MCF 10A (cell line): ENCODE data around the gene DTX1. TPM values are rescaled to one million over a fixed set of nuclear protein-coding genes. Genes with fewer than 3 reads are reported as not detected.

ENCODE experiments used
- BruUV-seq: library from RNA; stranded (reverse); fragments of 400-500 nt; replicated peaks from 2 replicates; lab custom pipeline; 2021; lab: Mats Ljungman, UMichigan
- CTCF ChIA-PET: fragments of 300-600 bp; sonication (Branson Sonifier 250); formaldehyde crosslinking; extraction: SDS; loops from one replicate; lab custom pipeline; 2021; ENCODE audit warnings: antibody characterized with exemption, inconsistent platforms; lab: Yijun Ruan, JAX
- POLR2A ChIA-PET: fragments of 300-600, 350-650 bp; sonication (Branson Sonifier 250); formaldehyde crosslinking; extraction: SDS; loops from one replicate; lab custom pipeline; 2020; ENCODE audit warnings: antibody characterized with exemption, inconsistent platforms; lab: Yijun Ruan, JAX
- DNase-seq: peaks from one replicate; pipeline ENCODE4 v3.0.0-alpha.2; 2018; ENCODE audit not compliant: unreplicated experiment
- H3K27ac Mint-ChIP-seq: one replicate; pipeline ENCODE4 v1.8.0; 2022; ENCODE audit warnings: mild to moderate bottlenecking, low read depth, mixed read lengths; ENCODE audit not compliant: unreplicated experiment
- H3K27me3 Mint-ChIP-seq: one replicate; pipeline ENCODE4 v1.8.0; 2022; ENCODE audit warnings: mixed read lengths; ENCODE audit not compliant: insufficient read depth, unreplicated experiment
- H3K36me3 Mint-ChIP-seq: one replicate; pipeline ENCODE4 v1.8.0; 2022; ENCODE audit warnings: mild to moderate bottlenecking, moderate library complexity, mixed read lengths; ENCODE audit not compliant: insufficient read depth, unreplicated experiment
- H3K4me1 Mint-ChIP-seq: one replicate; pipeline ENCODE4 v1.8.0; 2022; ENCODE audit warnings: mixed read lengths; ENCODE audit not compliant: insufficient read depth, unreplicated experiment
- H3K4me3 Mint-ChIP-seq: one replicate; pipeline ENCODE4 v1.8.0; 2022; ENCODE audit warnings: mild to moderate bottlenecking, moderate library complexity, mixed read lengths; ENCODE audit not compliant: unreplicated experiment
- H3K9me3 Mint-ChIP-seq: one replicate; pipeline ENCODE4 v1.8.0; 2022; ENCODE audit warnings: mixed read lengths; ENCODE audit not compliant: unreplicated experiment
- CTCF ChIP-seq: fragments of 200-600 bp; IDR thresholded peaks from one replicate; pipeline ENCODE4 v1.8.0; 2022; ENCODE audit warnings: antibody characterized with exemption, mild to moderate bottlenecking; ENCODE audit not compliant: unreplicated experiment
- intact Hi-C: fragments of 100-400 bp; cut with micrococcal nuclease; formaldehyde crosslinking; loops from 2 replicates; pipeline ENCODE4 v1.14.1; 2022
- total RNA-seq: library from RNA; stranded (reverse); gene quantifications from 2 replicates; pipeline ENCODE4 v1.2.3, GENCODE V29; 2022

Gene DTX1
- total RNA-seq, 1 experiment from 2014 or later = not detected

GRCh38 chr12:113142173-113142885, 85.8 kb downstream of the DTX1 start:
- H3K27me3 Mint-ChIP-seq = no peaks in the 10 kb centered on the region
- ChIA-PET POLR2A (no interaction called here), CTCF (interaction anchor here (0.6 to 1.0 kb wide), 4 partner anchors 9 to 320 kb away, joined by 3 read pairs; no protein-coding TSS in a partner anchor)
- no peak overlapping the region for H3K27ac Mint-ChIP-seq
- intact Hi-C loops = no loop called here
- H3K4me3 Mint-ChIP-seq = no peak overlapping the region
- TF ChIP-seq CTCF = no peak
- H3K9me3 Mint-ChIP-seq = no peaks in the 10 kb centered on the region
- peaks cover 6% of the 10 kb centered on the region for H3K4me1 Mint-ChIP-seq
- no peaks in the 10 kb centered on the region for H3K36me3 Mint-ChIP-seq
- DNase-seq = no peak
- BruUV-seq = no TSS peak

GRCh38 chr12:113142886-113143332, 86.4 kb downstream of the DTX1 start:
- BruUV-seq = no TSS peak
- H3K36me3 Mint-ChIP-seq = no peaks in the 10 kb centered on the region
- no peaks in the 10 kb centered on the region for H3K9me3 Mint-ChIP-seq
- peaks cover 6% of the 10 kb centered on the region for H3K4me1 Mint-ChIP-seq
- no peak overlapping the region for H3K27ac Mint-ChIP-seq
- no peak for TF ChIP-seq CTCF
- no peaks in the 10 kb centered on the region for H3K27me3 Mint-ChIP-seq
- intact Hi-C loops = no loop called here
- CTCF ChIA-PET = interaction anchor here (0.6 to 1.0 kb wide), 4 partner anchors 8 to 319 kb away, joined by 3 read pairs; no protein-coding TSS in a partner anchor
- POLR2A ChIA-PET = no interaction called here
- H3K4me3 Mint-ChIP-seq = no peak overlapping the region
- DNase-seq = no peak

- Mint-ChIP-seq H3K27ac (no peak overlapping the region), H3K4me3 (no peak overlapping the region), H3K36me3 (no peaks in the 10 kb centered on the region), H3K9me3 (no peaks in the 10 kb centered on the region), H3K4me1 (peaks cover 6% of the 10 kb centered on the region), H3K27me3 (no peaks in the 10 kb centered on the region)
- ChIA-PET POLR2A (no interaction called here), CTCF (interaction anchor here (1.7 kb wide), 1 partner anchor 96 kb away, joined by 4 read pairs; no protein-coding TSS in a partner anchor)
- no peak for TF ChIP-seq CTCF
- intact Hi-C loops = no loop called here
- DNase-seq = no peak
- BruUV-seq = no TSS peak
Measured at GRCh38 chr12:113143959-113144358, 87.4 kb downstream of the DTX1 start.

GRCh38 chr12:113144806-113145205, 88.3 kb downstream of the DTX1 start:
- POLR2A ChIA-PET = no interaction called here
- Mint-ChIP-seq H3K27me3 (no peaks in the 10 kb centered on the region), H3K27ac (no peak overlapping the region), H3K9me3 (no peaks in the 10 kb centered on the region), H3K4me1 (peaks cover 6% of the 10 kb centered on the region), H3K4me3 (no peak overlapping the region), H3K36me3 (no peaks in the 10 kb centered on the region)
- intact Hi-C loops = no loop called here
- no peak for TF ChIP-seq CTCF
- CTCF ChIA-PET = interaction anchor here (1.7 kb wide), 1 partner anchor 97 kb away, joined by 4 read pairs; no protein-coding TSS in a partner anchor
- BruUV-seq = no TSS peak
- DNase-seq = no peak
